Sigmoid colon (tissue), 4 donors: ENCODE data around the gene SIPA1L3.

Experiments used
- CTCF ChIP-seq, 4 experiments: fragments of 450-650 bp in 3 of 4; fragments of 200-600 bp in 1 of 4; IDR thresholded peaks; one replicate each; pipeline ENCODE4 v1.5.1; 2016 to 2019; ENCODE audit warnings: antibody characterized with exemption in 4 of 4, mild to moderate bottlenecking in 3 of 4, moderate library complexity in 2 of 4
- EP300 ChIP-seq, 4 donors: sonication (generic); formaldehyde crosslinking; IDR thresholded peaks; one replicate each; pipeline ENCODE4 v1.6.1; 2017; ENCODE audit warnings: antibody characterized with exemption in 4 of 4

GRCh38 chr19:38190793-38191192 lies 283.8 kb downstream of the SIPA1L3 start:
- TF ChIP-seq EP300 (IDR thresholded peaks at IDR 0.05) (no peak), CTCF (IDR thresholded peaks at IDR 0.05) (no peak)
